Measurements from ENCODE around the gene FBXW7.

DNA sequence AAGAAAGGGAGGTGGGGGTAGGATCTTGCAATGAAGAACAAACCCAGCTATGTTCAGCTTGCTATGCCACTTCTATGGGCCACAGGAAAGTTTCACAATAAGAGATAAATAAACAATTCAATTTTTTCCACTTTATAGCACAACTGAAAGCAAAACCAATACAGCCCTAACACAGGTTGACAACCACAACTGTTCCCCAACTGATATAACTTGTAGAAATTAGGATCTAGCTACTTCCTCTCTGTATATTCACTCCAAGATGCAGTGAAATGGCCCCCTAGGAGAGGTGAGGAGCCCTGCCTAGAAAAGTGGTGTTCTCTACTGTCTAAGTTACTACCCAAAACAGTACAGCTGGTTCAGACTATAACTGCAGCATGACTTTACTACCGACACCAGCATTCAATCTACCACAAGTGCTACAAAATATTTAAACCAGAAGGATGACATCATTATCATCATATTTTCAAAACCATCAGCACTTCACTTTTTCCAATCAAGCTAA lies 77.0 kb downstream of the FBXW7 start:
- TF ChIP-seq, protein P1, sequence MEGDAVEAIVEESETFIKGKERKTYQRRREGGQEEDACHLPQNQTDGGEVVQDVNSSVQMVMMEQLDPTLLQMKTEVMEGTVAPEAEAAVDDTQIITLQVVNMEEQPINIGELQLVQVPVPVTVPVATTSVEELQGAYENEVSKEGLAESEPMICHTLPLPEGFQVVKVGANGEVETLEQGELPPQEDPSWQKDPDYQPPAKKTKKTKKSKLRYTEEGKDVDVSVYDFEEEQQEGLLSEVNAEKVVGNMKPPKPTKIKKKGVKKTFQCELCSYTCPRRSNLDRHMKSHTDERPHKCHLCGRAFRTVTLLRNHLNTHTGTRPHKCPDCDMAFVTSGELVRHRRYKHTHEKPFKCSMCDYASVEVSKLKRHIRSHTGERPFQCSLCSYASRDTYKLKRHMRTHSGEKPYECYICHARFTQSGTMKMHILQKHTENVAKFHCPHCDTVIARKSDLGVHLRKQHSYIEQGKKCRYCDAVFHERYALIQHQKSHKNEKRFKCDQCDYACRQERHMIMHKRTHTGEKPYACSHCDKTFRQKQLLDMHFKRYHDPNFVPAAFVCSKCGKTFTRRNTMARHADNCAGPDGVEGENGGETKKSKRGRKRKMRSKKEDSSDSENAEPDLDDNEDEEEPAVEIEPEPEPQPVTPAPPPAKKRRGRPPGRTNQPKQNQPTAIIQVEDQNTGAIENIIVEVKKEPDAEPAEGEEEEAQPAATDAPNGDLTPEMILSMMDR (IDR thresholded peaks at IDR 0.05): no peak
- TF ChIP-seq POLR2A (IDR thresholded peaks at IDR 0.05): no peak

Measured in thyroid gland (tissue), 4 donors.